ENCODE measurements around the gene TCAIM. TPM values are rescaled to one million over a fixed set of nuclear protein-coding genes. Genes with fewer than 3 reads are reported as not detected.

TCAIM gene
- polyA plus RNA-seq, 1 of the 3 experiments (the other 2 are of a cell fraction): 8.4 TPM

DNA sequence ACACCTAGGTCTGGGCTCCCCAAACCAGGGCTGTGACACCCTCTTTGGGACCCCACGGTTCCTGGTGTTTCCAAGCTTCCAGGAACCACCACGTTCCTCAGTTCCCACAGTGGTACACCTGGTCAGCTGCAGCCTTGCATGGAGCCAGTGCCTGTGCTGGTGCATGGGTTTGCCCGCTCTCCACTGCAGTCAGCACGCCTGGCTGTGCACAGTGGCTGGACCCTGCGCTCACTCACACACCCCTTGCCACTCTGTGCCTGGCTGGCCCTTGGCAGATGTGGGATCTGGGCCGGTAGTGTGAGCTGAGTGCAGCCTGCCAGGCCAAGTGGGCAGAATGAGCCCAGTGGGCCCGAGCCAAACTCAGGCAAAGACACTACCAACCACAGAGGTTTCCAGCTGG is 48.8 kb downstream of the TCAIM start:
- POLR2A ChIA-PET: no interaction called here
- TF ChIP-seq NFIC (IDR thresholded peaks at IDR 0.05; ENCODE audit: borderline replicate concordance) (no peak), ELF1 (IDR thresholded peaks at IDR 0.05) (no peak), POLR2AphosphoS5 (IDR thresholded peaks at IDR 0.05; ENCODE audit: low read depth, low read length) (no peak), CHD2 (IDR thresholded peaks at IDR 0.05; ENCODE audit: low read length, partially characterized antibody) (no peak), SMC3 (IDR thresholded peaks at IDR 0.05; ENCODE audit: low read depth, low read length) (no peak), RAD21 (IDR thresholded peaks at IDR 0.05; ENCODE audit: low read length) (no peak), FOXM1 (IDR thresholded peaks at IDR 0.05; ENCODE audit: low read depth) (no peak), GABPA (IDR thresholded peaks at IDR 0.05; ENCODE audit: low read depth) (no peak), RCOR1 (IDR thresholded peaks at IDR 0.05; ENCODE audit: low read length) (no peak)
- TF ChIP-seq, protein P1, sequence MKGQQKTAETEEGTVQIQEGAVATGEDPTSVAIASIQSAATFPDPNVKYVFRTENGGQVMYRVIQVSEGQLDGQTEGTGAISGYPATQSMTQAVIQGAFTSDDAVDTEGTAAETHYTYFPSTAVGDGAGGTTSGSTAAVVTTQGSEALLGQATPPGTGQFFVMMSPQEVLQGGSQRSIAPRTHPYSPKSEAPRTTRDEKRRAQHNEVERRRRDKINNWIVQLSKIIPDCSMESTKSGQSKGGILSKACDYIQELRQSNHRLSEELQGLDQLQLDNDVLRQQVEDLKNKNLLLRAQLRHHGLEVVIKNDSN (IDR thresholded peaks at IDR 0.05; ENCODE audit: borderline replicate concordance, low read depth): no peak
- TF ChIP-seq, protein P2, sequence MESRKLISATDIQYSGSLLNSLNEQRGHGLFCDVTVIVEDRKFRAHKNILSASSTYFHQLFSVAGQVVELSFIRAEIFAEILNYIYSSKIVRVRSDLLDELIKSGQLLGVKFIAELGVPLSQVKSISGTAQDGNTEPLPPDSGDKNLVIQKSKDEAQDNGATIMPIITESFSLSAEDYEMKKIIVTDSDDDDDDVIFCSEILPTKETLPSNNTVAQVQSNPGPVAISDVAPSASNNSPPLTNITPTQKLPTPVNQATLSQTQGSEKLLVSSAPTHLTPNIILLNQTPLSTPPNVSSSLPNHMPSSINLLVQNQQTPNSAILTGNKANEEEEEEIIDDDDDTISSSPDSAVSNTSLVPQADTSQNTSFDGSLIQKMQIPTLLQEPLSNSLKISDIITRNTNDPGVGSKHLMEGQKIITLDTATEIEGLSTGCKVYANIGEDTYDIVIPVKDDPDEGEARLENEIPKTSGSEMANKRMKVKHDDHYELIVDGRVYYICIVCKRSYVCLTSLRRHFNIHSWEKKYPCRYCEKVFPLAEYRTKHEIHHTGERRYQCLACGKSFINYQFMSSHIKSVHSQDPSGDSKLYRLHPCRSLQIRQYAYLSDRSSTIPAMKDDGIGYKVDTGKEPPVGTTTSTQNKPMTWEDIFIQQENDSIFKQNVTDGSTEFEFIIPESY (IDR thresholded peaks at IDR 0.05; ENCODE audit: borderline replicate concordance, low read depth): no peak
- TF ChIP-seq, protein P3, sequence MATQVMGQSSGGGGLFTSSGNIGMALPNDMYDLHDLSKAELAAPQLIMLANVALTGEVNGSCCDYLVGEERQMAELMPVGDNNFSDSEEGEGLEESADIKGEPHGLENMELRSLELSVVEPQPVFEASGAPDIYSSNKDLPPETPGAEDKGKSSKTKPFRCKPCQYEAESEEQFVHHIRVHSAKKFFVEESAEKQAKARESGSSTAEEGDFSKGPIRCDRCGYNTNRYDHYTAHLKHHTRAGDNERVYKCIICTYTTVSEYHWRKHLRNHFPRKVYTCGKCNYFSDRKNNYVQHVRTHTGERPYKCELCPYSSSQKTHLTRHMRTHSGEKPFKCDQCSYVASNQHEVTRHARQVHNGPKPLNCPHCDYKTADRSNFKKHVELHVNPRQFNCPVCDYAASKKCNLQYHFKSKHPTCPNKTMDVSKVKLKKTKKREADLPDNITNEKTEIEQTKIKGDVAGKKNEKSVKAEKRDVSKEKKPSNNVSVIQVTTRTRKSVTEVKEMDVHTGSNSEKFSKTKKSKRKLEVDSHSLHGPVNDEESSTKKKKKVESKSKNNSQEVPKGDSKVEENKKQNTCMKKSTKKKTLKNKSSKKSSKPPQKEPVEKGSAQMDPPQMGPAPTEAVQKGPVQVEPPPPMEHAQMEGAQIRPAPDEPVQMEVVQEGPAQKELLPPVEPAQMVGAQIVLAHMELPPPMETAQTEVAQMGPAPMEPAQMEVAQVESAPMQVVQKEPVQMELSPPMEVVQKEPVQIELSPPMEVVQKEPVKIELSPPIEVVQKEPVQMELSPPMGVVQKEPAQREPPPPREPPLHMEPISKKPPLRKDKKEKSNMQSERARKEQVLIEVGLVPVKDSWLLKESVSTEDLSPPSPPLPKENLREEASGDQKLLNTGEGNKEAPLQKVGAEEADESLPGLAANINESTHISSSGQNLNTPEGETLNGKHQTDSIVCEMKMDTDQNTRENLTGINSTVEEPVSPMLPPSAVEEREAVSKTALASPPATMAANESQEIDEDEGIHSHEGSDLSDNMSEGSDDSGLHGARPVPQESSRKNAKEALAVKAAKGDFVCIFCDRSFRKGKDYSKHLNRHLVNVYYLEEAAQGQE (IDR thresholded peaks at IDR 0.05; ENCODE audit: low read depth, low read length): no peak
- TF ChIP-seq, protein P4, sequence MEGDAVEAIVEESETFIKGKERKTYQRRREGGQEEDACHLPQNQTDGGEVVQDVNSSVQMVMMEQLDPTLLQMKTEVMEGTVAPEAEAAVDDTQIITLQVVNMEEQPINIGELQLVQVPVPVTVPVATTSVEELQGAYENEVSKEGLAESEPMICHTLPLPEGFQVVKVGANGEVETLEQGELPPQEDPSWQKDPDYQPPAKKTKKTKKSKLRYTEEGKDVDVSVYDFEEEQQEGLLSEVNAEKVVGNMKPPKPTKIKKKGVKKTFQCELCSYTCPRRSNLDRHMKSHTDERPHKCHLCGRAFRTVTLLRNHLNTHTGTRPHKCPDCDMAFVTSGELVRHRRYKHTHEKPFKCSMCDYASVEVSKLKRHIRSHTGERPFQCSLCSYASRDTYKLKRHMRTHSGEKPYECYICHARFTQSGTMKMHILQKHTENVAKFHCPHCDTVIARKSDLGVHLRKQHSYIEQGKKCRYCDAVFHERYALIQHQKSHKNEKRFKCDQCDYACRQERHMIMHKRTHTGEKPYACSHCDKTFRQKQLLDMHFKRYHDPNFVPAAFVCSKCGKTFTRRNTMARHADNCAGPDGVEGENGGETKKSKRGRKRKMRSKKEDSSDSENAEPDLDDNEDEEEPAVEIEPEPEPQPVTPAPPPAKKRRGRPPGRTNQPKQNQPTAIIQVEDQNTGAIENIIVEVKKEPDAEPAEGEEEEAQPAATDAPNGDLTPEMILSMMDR (IDR thresholded peaks at IDR 0.05): no peak
- no peaks in the 10 kb centered on the region for H4K20me1 ChIP-seq (ENCODE audit: insufficient read depth)
- no peak overlapping the region for H2AFZ ChIP-seq (ENCODE audit: low read depth)
- WGBS (ENCODE audit: low lambda C conversion rate): 84% methylated on average over 3 of the region's 7 CpGs
- H3K4me1 ChIP-seq (ENCODE audit: control insufficient read depth in 1 of 2, insufficient read depth in 2 of 2, low read depth in 1 of 2, low read length in 1 of 2): no peaks in the 10 kb centered on the region
- H3K4me3 ChIP-seq (ENCODE audit: low read depth in 2 of 2, low read length in 1 of 2): no peak overlapping the region
- CTCF ChIA-PET: interaction anchor here (1.5 kb wide), 1 partner anchor 58 kb away, joined by 3 read pairs; no protein-coding TSS in a partner anchor
- H3K4me2 ChIP-seq: no peak overlapping the region
- H3K9ac ChIP-seq: no peak overlapping the region
- no peak for DNase-seq
- no peaks in the 10 kb centered on the region for H3K9me2 ChIP-seq
- H3K27ac ChIP-seq (ENCODE audit: low read depth in 2 of 2, low read length in 1 of 2): no peak overlapping the region
- peaks cover 0 to 2% of the 10 kb centered on the region in 2 experiments for H3K36me3 ChIP-seq (replicated peaks in 1 of 2; ENCODE audit: control insufficient read depth in 1 of 2, insufficient read depth in 2 of 2, low read length in 1 of 2)
- no peaks in the 10 kb centered on the region for H3K79me2 ChIP-seq (ENCODE audit: insufficient read depth)
- H3F3A ChIP-seq (replicated peaks; ENCODE audit: insufficient read depth): peaks cover 3% of the 10 kb centered on the region
- H3K27me3 ChIP-seq (ENCODE audit: insufficient read depth): no peaks in the 10 kb centered on the region
- H3K9me3 ChIP-seq: no peaks in the 10 kb centered on the region

All from SK-N-SH (cell line).